Measurements from ENCODE around the gene MORC4.
"Not testable (repeated sequence)": the region's sequence is repeated elsewhere in the genome, so short reads cannot be mapped to it uniquely, and the experiment has no call there.

- TF ChIP-seq POLR2AphosphoS5, CTCF, POLR2A, EP300 (IDR thresholded peaks at IDR 0.05): not testable (repeated sequence)
Observed at GRCh38 chrX:106966547-106966946, 33.5 kb downstream of the MORC4 start.
